Gastroesophageal sphincter (tissue), 4 donors: Measurements from ENCODE around the gene KIAA1755. TPM values are rescaled to one million over a fixed set of nuclear protein-coding genes. Genes with fewer than 3 reads are reported as not detected.

Experiments used
- ATAC-seq: fragments of 150-250 bp; one replicate; pipeline ENCODE4 v1.9.1; 2016; ENCODE audit warnings: mild to moderate bottlenecking, moderate library complexity
- H3K27ac ChIP-seq, 4 donors: fragments of 200-600 bp; sonication (generic) in 3 of 4; 1 replicate in 3 of 4; 2 replicates in 1 of 4; pipeline ENCODE4 v1.5.1; 2016 to 2019
- H3K27me3 ChIP-seq: fragments of 200-600 bp; sonication (generic); one replicate; pipeline ENCODE4 v1.5.1; 2019
- H3K36me3 ChIP-seq, 2 donors: fragments of 200-600 bp; sonication (generic); one replicate each; pipeline ENCODE4 v1.5.1; 2019; ENCODE audit warnings: control low read depth in 1 of 2
- H3K4me1 ChIP-seq, 3 donors: fragments of 200-600 bp; sonication (generic); 1 replicate in 2 of 3; 2 replicates in 1 of 3; pipeline ENCODE4 v1.5.1; 2016 to 2019; ENCODE audit warnings: control low read depth in 2 of 3
- H3K4me3 ChIP-seq, 2 donors: fragments of 200-600 bp; sonication (generic); one replicate each; pipeline ENCODE4 v1.5.1; 2019; ENCODE audit warnings: mild to moderate bottlenecking in 1 of 2, moderate library complexity in 1 of 2
- H3K9me3 ChIP-seq, 3 donors: fragments of 200-600 bp; sonication (generic); one replicate each; pipeline ENCODE4 v1.5.1; 2017 to 2019; ENCODE audit warnings: control low read depth in 2 of 3
- EP300 ChIP-seq: sonication (generic); formaldehyde crosslinking; IDR thresholded peaks from one replicate; pipeline ENCODE4 v1.6.1; 2017; ENCODE audit warnings: antibody characterized with exemption, mild to moderate bottlenecking
- POLR2A ChIP-seq, 2 donors: fragments of 450-650 bp; IDR thresholded peaks; one replicate each; pipeline ENCODE4 v1.6.1; 2017; ENCODE audit warnings: antibody characterized with exemption in 2 of 2, mild to moderate bottlenecking in 2 of 2, moderate library complexity in 1 of 2
- POLR2AphosphoS5 ChIP-seq: sonication (generic); formaldehyde crosslinking; IDR thresholded peaks from one replicate; pipeline ENCODE4 v1.6.1; 2017; ENCODE audit warnings: antibody characterized with exemption
- WGBS, 2 donors: methylation state at CpG; one replicate each; pipeline ENCODE4 v1.1.5; 2018; ENCODE audit warnings: low coverage in 1 of 2; 5-methylcytosine and 5-hydroxymethylcytosine counted together
- total RNA-seq, 4 donors: library from RNA; depleted of rRNA; stranded (reverse); fragments of >200 nt; gene quantifications; one replicate each; pipeline ENCODE4 v1.1.0, GENCODE V29; 2016
- TF ChIP-seq, protein P1 (sequence below), 4 experiments: fragments of 200-600 bp in 2 of 4; fragments of 450-650 bp in 2 of 4; sonication (generic) in 1 of 4; IDR thresholded peaks; one replicate each; pipeline ENCODE4 v1.5.1; 2017 to 2019; ENCODE audit warnings: antibody characterized with exemption in 4 of 4, mild to moderate bottlenecking in 2 of 4, moderate library complexity in 2 of 4

The KIAA1755 gene
- total RNA-seq, 4 donors from 2014 or later, result 5.1 to 19.9 (median 11.5) TPM

GRCh38 chr20:38239441-38239840 lies 21.1 kb downstream of the KIAA1755 start:
- no peak for TF ChIP-seq EP300
- TF ChIP-seq POLR2A (IDR thresholded peaks at IDR 0.05), result no peak
- no peak for TF ChIP-seq POLR2AphosphoS5
- TF ChIP-seq, protein P1, sequence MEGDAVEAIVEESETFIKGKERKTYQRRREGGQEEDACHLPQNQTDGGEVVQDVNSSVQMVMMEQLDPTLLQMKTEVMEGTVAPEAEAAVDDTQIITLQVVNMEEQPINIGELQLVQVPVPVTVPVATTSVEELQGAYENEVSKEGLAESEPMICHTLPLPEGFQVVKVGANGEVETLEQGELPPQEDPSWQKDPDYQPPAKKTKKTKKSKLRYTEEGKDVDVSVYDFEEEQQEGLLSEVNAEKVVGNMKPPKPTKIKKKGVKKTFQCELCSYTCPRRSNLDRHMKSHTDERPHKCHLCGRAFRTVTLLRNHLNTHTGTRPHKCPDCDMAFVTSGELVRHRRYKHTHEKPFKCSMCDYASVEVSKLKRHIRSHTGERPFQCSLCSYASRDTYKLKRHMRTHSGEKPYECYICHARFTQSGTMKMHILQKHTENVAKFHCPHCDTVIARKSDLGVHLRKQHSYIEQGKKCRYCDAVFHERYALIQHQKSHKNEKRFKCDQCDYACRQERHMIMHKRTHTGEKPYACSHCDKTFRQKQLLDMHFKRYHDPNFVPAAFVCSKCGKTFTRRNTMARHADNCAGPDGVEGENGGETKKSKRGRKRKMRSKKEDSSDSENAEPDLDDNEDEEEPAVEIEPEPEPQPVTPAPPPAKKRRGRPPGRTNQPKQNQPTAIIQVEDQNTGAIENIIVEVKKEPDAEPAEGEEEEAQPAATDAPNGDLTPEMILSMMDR (IDR thresholded peaks at IDR 0.05), result no peak
- no peak overlapping the region for H3K27ac ChIP-seq
- H3K27me3 ChIP-seq, result no peaks in the 10 kb centered on the region
- WGBS, 2 donors, result 0 to 11% methylated on average over 1 to 2 of the region's 3 CpGs
- peaks cover 0 to 26% (median 0%) of the 10 kb centered on the region in 3 donors for H3K9me3 ChIP-seq
- no peak overlapping the region for H3K4me3 ChIP-seq
- H3K36me3 ChIP-seq, result peaks cover 0 to 21% of the 10 kb centered on the region in 2 donors
- peaks cover 0 to 6% (median 0%) of the 10 kb centered on the region in 3 donors for H3K4me1 ChIP-seq
- no peak for ATAC-seq

DNA sequence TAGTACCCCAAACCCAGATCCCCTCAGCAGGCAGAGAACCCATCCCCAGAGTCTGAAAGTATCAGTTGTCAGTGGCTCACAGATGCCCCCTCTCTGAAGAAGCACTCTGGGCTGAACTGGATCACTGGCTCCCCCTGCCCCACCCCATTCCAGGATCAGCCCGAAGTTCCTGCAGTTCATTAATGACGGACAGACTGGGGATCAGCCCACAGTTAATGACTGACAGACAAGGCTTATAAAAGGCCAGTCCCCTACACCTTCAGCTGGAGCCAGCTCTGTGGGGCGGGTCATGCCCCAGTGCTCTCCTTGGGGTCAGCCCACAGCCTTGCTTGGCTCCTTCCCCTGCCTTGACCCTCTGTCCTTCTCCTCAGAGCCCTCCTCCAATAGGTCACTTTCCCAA lies 21.7 kb downstream of the KIAA1755 start:
- no peaks in the 10 kb centered on the region for H3K27me3 ChIP-seq
- no peak overlapping the region for H3K27ac ChIP-seq
- peaks cover 0 to 26% (median 0%) of the 10 kb centered on the region in 3 donors for H3K9me3 ChIP-seq
- H3K36me3 ChIP-seq, result peaks cover 0 to 21% of the 10 kb centered on the region in 2 donors
- ATAC-seq, result no peak
- 82 to 89% methylated on average over 1 to 3 of the region's 3 CpGs for WGBS, 2 donors
- peaks cover 0 to 6% (median 0%) of the 10 kb centered on the region in 3 donors for H3K4me1 ChIP-seq
- no peak overlapping the region for H3K4me3 ChIP-seq
- no peak for TF ChIP-seq POLR2A (IDR thresholded peaks at IDR 0.05)
- no peak for TF ChIP-seq POLR2AphosphoS5
- TF ChIP-seq EP300, result no peak
- TF ChIP-seq, protein P1 (IDR thresholded peaks at IDR 0.05), result no peak

- no peaks in the 10 kb centered on the region for H3K27me3 ChIP-seq
- TF ChIP-seq POLR2A (IDR thresholded peaks at IDR 0.05), result no peak
- no peak for TF ChIP-seq EP300
These were observed 23.2 kb downstream of the KIAA1755 start for GRCh38 chr20:38237381-38237780.

GRCh38 chr20:38231531-38232121 lies 28.9 kb downstream of the KIAA1755 start:
- TF ChIP-seq EP300, result no peak
- no peak for TF ChIP-seq POLR2AphosphoS5
- TF ChIP-seq, protein P1 (IDR thresholded peaks at IDR 0.05), result no peak
- TF ChIP-seq POLR2A (IDR thresholded peaks at IDR 0.05), result no peak
- Histone ChIP-seq H3K36me3 (peaks cover 0 to 21% of the 10 kb centered on the region in 2 donors), H3K4me1 (peaks cover 0 to 12% (median 0%) of the 10 kb centered on the region in 3 donors), H3K9me3 (no peaks in the 10 kb centered on the region), H3K4me3 (no peak overlapping the region), H3K27ac (no peak overlapping the region), H3K27me3 (peaks cover 14% of the 10 kb centered on the region)
- 50% methylated on average over 8 of the region's 10 CpGs; no CpG with 5 or more reads in 1 of the 2 donors for WGBS, 2 donors
- ATAC-seq, result peak; percentile 74

More at GRCh38 chr20:38237381-38237780, 23.2 kb downstream of the KIAA1755 start:
- no peak overlapping the region for H3K27ac ChIP-seq
- H3K9me3 ChIP-seq, result peaks cover 0 to 12% (median 0%) of the 10 kb centered on the region in 3 donors
- WGBS, 2 donors, result 77 to 83% methylated on average over 2 to 3 of the region's 3 CpGs
- ATAC-seq, result no peak
- no peak overlapping the region for H3K4me3 ChIP-seq
- peaks cover 0 to 6% (median 0%) of the 10 kb centered on the region in 3 donors for H3K4me1 ChIP-seq
- peaks cover 0 to 18% of the 10 kb centered on the region in 2 donors for H3K36me3 ChIP-seq

GRCh38 chr20:38230957-38231526 lies 29.5 kb downstream of the KIAA1755 start:
- Histone ChIP-seq H3K27ac (no peak overlapping the region), H3K4me1 (peaks cover 0 to 12% (median 0%) of the 10 kb centered on the region in 3 donors), H3K4me3 (no peak overlapping the region), H3K36me3 (peaks cover 0 to 23% of the 10 kb centered on the region in 2 donors), H3K27me3 (peaks cover 14% of the 10 kb centered on the region), H3K9me3 (no peaks in the 10 kb centered on the region)
- ATAC-seq, result no peak
- WGBS, 2 donors, result 85 to 88% methylated on average over 5 to 8 of the region's 10 CpGs
- no peak for TF ChIP-seq POLR2AphosphoS5

- Histone ChIP-seq H3K27ac (no peak overlapping the region), H3K4me3 (no peak overlapping the region), H3K36me3 (peaks cover 0 to 31% of the 10 kb centered on the region in 2 donors), H3K9me3 (no peaks in the 10 kb centered on the region), H3K27me3 (peaks cover 14% of the 10 kb centered on the region), H3K4me1 (peaks cover 0 to 12% (median 0%) of the 10 kb centered on the region in 3 donors)
- WGBS, 2 donors, result 100% methylated on average over 1 of the region's 1 CpG
- TF ChIP-seq POLR2A (IDR thresholded peaks at IDR 0.05), result no peak
- TF ChIP-seq, protein P1 (IDR thresholded peaks at IDR 0.05), result no peak
- no peak for TF ChIP-seq EP300
- no peak for TF ChIP-seq POLR2AphosphoS5
- no peak for ATAC-seq
These were observed 30.3 kb downstream of the KIAA1755 start for GRCh38 chr20:38230253-38230551.
